Hepatocyte (in vitro differentiated cells): ENCODE results near the gene KCNQ5.

Experiments used
- EZH2 ChIP-seq: fragments of 200-600 bp; sonication (generic); IDR thresholded peaks from 2 replicates; pipeline ENCODE4 v1.6.1; 2016; ENCODE audit warnings: antibody characterized with exemption, mild to moderate bottlenecking, borderline replicate concordance
- EZH2phosphoT487 ChIP-seq: fragments of 200-600 bp; sonication (generic); IDR thresholded peaks from one replicate; pipeline ENCODE4 v1.6.1; 2018; ENCODE audit warnings: antibody characterized with exemption, mild to moderate bottlenecking, low read depth, moderate library complexity; ENCODE audit not compliant: unreplicated experiment, severe bottlenecking
- TF ChIP-seq, protein P1 (sequence below): fragments of 200-600 bp; sonication (generic); IDR thresholded peaks from 2 replicates; pipeline ENCODE4 v1.5.1; 2016; ENCODE audit warnings: antibody characterized with exemption, mild to moderate bottlenecking; ENCODE audit not compliant: poor library complexity

DNA sequence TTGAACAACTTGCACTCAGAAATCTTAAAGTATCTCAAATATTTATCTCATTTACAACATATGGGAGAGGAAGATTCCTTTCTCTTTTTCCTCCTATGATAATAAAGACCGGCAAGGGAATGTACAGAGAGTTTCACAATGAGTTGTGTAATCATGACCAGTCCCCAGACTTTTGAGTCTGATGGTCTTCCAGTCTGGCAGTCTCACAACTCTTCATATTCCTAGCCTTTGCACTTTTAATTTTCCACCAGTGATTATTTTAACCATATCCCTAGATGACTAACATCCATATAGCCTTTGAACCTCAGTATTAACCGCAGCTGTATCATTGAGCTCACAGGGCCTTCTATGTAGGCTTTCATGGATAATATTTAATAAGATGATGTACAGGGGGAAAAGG is 324.9 kb downstream of the KCNQ5 start:
- TF ChIP-seq, protein P1, sequence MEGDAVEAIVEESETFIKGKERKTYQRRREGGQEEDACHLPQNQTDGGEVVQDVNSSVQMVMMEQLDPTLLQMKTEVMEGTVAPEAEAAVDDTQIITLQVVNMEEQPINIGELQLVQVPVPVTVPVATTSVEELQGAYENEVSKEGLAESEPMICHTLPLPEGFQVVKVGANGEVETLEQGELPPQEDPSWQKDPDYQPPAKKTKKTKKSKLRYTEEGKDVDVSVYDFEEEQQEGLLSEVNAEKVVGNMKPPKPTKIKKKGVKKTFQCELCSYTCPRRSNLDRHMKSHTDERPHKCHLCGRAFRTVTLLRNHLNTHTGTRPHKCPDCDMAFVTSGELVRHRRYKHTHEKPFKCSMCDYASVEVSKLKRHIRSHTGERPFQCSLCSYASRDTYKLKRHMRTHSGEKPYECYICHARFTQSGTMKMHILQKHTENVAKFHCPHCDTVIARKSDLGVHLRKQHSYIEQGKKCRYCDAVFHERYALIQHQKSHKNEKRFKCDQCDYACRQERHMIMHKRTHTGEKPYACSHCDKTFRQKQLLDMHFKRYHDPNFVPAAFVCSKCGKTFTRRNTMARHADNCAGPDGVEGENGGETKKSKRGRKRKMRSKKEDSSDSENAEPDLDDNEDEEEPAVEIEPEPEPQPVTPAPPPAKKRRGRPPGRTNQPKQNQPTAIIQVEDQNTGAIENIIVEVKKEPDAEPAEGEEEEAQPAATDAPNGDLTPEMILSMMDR: no peak
- TF ChIP-seq EZH2 (no peak), EZH2phosphoT487 (no peak)
